Calu3 (cell line): Measurements from ENCODE around the gene IL1RL1. TPM values are rescaled to one million over a fixed set of nuclear protein-coding genes. Genes with fewer than 3 reads are reported as not detected.

Experiments
- BruUV-seq: library from RNA; stranded (reverse); fragments of 400-500 nt; replicated peaks from 2 replicates; lab custom pipeline; 2021; lab: Mats Ljungman, UMichigan
- CTCF ChIA-PET: fragments of 300-600 bp; sonication (Branson Sonifier 250); formaldehyde crosslinking; loops from one replicate; lab custom pipeline; 2022; ENCODE audit warnings: antibody characterized with exemption; lab: Charles Lee
- DNase-seq: peaks from one replicate; pipeline ENCODE4 v3.0.0; 2022
- H3K27ac Mint-ChIP-seq: one replicate; pipeline ENCODE4 v1.8.0; 2022; ENCODE audit warnings: mixed read lengths; ENCODE audit not compliant: unreplicated experiment
- H3K27me3 Mint-ChIP-seq: one replicate; pipeline ENCODE4 v1.8.0; 2022; ENCODE audit warnings: mixed read lengths; ENCODE audit not compliant: unreplicated experiment
- H3K36me3 Mint-ChIP-seq: one replicate; pipeline ENCODE4 v1.8.0; 2022; ENCODE audit warnings: mild to moderate bottlenecking, moderate library complexity, mixed read lengths; ENCODE audit not compliant: insufficient read depth, unreplicated experiment
- H3K4me1 Mint-ChIP-seq: one replicate; pipeline ENCODE4 v1.8.0; 2022; ENCODE audit warnings: mild to moderate bottlenecking, low read depth, mixed read lengths; ENCODE audit not compliant: unreplicated experiment
- H3K4me3 Mint-ChIP-seq: one replicate; pipeline ENCODE4 v1.8.0; 2022; ENCODE audit warnings: mild to moderate bottlenecking, low read depth, moderate library complexity, mixed read lengths; ENCODE audit not compliant: unreplicated experiment
- H3K9me3 Mint-ChIP-seq: one replicate; pipeline ENCODE4 v1.8.0; 2022; ENCODE audit warnings: low read depth, mixed read lengths; ENCODE audit not compliant: unreplicated experiment
- CTCF ChIP-seq: fragments of 200-600 bp; IDR thresholded peaks from one replicate; pipeline ENCODE4 v1.8.0; 2022; ENCODE audit warnings: antibody characterized with exemption; ENCODE audit not compliant: unreplicated experiment
- intact Hi-C: fragments of 100-400 bp; cut with micrococcal nuclease; formaldehyde crosslinking; loops from one replicate; pipeline ENCODE4 v1.10.0; 2022; ENCODE audit not compliant: unreplicated experiment
- total RNA-seq: library from RNA; stranded (reverse); gene quantifications from 2 replicates; pipeline ENCODE4 v1.2.3, GENCODE V29; 2022

IL1RL1 gene
- total RNA-seq, 1 experiment from 2014 or later: not detected

- BruUV-seq: no TSS peak
- Mint-ChIP-seq H3K9me3 (peaks cover 9% of the 10 kb centered on the region), H3K4me3 (no peak overlapping the region), H3K4me1 (no peaks in the 10 kb centered on the region), H3K36me3 (no peaks in the 10 kb centered on the region), H3K27ac (no peak overlapping the region), H3K27me3 (peaks cover 60% of the 10 kb centered on the region)
- no peak for DNase-seq
- CTCF ChIA-PET: no interaction called here
- TF ChIP-seq CTCF: no peak
- intact Hi-C loops: no loop called here
Measured at GRCh38 chr2:102273619-102274211, 37.6 kb upstream of the IL1RL1 start.

- H3K4me1 Mint-ChIP-seq: no peaks in the 10 kb centered on the region
- DNase-seq: no peak
- BruUV-seq: no TSS peak
- H3K9me3 Mint-ChIP-seq: peaks cover 9% of the 10 kb centered on the region
- no peaks in the 10 kb centered on the region for H3K36me3 Mint-ChIP-seq
- CTCF ChIA-PET: interaction anchor here (0.6 kb wide), 1 partner anchor 25 kb away, joined by 5 read pairs; no protein-coding TSS in a partner anchor
- no peak overlapping the region for H3K27ac Mint-ChIP-seq
- no peak for TF ChIP-seq CTCF
- intact Hi-C loops: no loop called here
- no peak overlapping the region for H3K4me3 Mint-ChIP-seq
- peaks cover 56% of the 10 kb centered on the region for H3K27me3 Mint-ChIP-seq
Measured at GRCh38 chr2:102276549-102277201, 34.7 kb upstream of the IL1RL1 start.

GRCh38 chr2:102277202-102277700 lies 34.1 kb upstream of the IL1RL1 start:
- BruUV-seq: no TSS peak
- no peak for TF ChIP-seq CTCF
- DNase-seq: no peak
- Mint-ChIP-seq H3K4me1 (no peaks in the 10 kb centered on the region), H3K27me3 (peaks cover 50% of the 10 kb centered on the region), H3K27ac (no peak overlapping the region), H3K4me3 (no peak overlapping the region), H3K9me3 (peaks cover 9% of the 10 kb centered on the region), H3K36me3 (no peaks in the 10 kb centered on the region)
- intact Hi-C loops: no loop called here
- CTCF ChIA-PET: no interaction called here

GRCh38 chr2:102278720-102279390 lies 32.5 kb upstream of the IL1RL1 start:
- TF ChIP-seq CTCF: no peak
- no peak overlapping the region for H3K4me3 Mint-ChIP-seq
- H3K27me3 Mint-ChIP-seq: peaks cover 39% of the 10 kb centered on the region
- H3K36me3 Mint-ChIP-seq: no peaks in the 10 kb centered on the region
- H3K27ac Mint-ChIP-seq: no peak overlapping the region
- H3K9me3 Mint-ChIP-seq: peaks cover 6% of the 10 kb centered on the region
- CTCF ChIA-PET: no interaction called here
- no peaks in the 10 kb centered on the region for H3K4me1 Mint-ChIP-seq
- intact Hi-C loops: no loop called here
- BruUV-seq: no TSS peak
- DNase-seq: no peak
